Measurements from ENCODE around the gene TP53RK. TPM values are rescaled to one million over a fixed set of nuclear protein-coding genes. Genes with fewer than 3 reads are reported as not detected.

The TP53RK gene
- total and polyA plus RNA-seq, 4 donors, result 4.7 to 12.8 (median 6.8) TPM

GRCh38 chr20:46649965-46650542, 39.2 kb downstream of the TP53RK start:
- TF ChIP-seq, protein P1, sequence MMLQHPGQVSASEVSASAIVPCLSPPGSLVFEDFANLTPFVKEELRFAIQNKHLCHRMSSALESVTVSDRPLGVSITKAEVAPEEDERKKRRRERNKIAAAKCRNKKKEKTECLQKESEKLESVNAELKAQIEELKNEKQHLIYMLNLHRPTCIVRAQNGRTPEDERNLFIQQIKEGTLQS (IDR thresholded peaks at IDR 0.05), result no peak
- TF ChIP-seq JUND (IDR thresholded peaks at IDR 0.05), result no peak
- TF ChIP-seq YY1 (IDR thresholded peaks at IDR 0.05), result no peak
- no peak for TF ChIP-seq EGR1 (IDR thresholded peaks at IDR 0.05; ENCODE audit: low read depth in 2 of 2)
- no peak for TF ChIP-seq FOXA1 (IDR thresholded peaks at IDR 0.05)
- TF ChIP-seq RAD21 (IDR thresholded peaks at IDR 0.05), result no peak
- TF ChIP-seq RXRA (IDR thresholded peaks at IDR 0.05), result no peak
- no peak for TF ChIP-seq TAF1 (conservative IDR thresholded peaks at IDR 0.05)
- no peak for TF ChIP-seq SP1 (IDR thresholded peaks at IDR 0.05)
- TF ChIP-seq HNF4A (conservative IDR thresholded peaks at IDR 0.05), result no peak
- no peak for TF ChIP-seq GABPA (IDR thresholded peaks at IDR 0.05 in 1 of 2, conservative IDR thresholded peaks at IDR 0.05 in 1 of 2)
- TF ChIP-seq, protein P2, sequence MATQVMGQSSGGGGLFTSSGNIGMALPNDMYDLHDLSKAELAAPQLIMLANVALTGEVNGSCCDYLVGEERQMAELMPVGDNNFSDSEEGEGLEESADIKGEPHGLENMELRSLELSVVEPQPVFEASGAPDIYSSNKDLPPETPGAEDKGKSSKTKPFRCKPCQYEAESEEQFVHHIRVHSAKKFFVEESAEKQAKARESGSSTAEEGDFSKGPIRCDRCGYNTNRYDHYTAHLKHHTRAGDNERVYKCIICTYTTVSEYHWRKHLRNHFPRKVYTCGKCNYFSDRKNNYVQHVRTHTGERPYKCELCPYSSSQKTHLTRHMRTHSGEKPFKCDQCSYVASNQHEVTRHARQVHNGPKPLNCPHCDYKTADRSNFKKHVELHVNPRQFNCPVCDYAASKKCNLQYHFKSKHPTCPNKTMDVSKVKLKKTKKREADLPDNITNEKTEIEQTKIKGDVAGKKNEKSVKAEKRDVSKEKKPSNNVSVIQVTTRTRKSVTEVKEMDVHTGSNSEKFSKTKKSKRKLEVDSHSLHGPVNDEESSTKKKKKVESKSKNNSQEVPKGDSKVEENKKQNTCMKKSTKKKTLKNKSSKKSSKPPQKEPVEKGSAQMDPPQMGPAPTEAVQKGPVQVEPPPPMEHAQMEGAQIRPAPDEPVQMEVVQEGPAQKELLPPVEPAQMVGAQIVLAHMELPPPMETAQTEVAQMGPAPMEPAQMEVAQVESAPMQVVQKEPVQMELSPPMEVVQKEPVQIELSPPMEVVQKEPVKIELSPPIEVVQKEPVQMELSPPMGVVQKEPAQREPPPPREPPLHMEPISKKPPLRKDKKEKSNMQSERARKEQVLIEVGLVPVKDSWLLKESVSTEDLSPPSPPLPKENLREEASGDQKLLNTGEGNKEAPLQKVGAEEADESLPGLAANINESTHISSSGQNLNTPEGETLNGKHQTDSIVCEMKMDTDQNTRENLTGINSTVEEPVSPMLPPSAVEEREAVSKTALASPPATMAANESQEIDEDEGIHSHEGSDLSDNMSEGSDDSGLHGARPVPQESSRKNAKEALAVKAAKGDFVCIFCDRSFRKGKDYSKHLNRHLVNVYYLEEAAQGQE (IDR thresholded peaks at IDR 0.05), result no peak
- TF ChIP-seq HNF4G (IDR thresholded peaks at IDR 0.05), result no peak
- TF ChIP-seq FOXA2 (IDR thresholded peaks at IDR 0.05), result no peak
- no peak for TF ChIP-seq ZBTB33 (IDR thresholded peaks at IDR 0.05)
- no peak for TF ChIP-seq MAX (IDR thresholded peaks at IDR 0.05)
- TF ChIP-seq, protein P3, sequence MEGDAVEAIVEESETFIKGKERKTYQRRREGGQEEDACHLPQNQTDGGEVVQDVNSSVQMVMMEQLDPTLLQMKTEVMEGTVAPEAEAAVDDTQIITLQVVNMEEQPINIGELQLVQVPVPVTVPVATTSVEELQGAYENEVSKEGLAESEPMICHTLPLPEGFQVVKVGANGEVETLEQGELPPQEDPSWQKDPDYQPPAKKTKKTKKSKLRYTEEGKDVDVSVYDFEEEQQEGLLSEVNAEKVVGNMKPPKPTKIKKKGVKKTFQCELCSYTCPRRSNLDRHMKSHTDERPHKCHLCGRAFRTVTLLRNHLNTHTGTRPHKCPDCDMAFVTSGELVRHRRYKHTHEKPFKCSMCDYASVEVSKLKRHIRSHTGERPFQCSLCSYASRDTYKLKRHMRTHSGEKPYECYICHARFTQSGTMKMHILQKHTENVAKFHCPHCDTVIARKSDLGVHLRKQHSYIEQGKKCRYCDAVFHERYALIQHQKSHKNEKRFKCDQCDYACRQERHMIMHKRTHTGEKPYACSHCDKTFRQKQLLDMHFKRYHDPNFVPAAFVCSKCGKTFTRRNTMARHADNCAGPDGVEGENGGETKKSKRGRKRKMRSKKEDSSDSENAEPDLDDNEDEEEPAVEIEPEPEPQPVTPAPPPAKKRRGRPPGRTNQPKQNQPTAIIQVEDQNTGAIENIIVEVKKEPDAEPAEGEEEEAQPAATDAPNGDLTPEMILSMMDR (IDR thresholded peaks at IDR 0.05; ENCODE audit: low read depth, low read length, missing input control), result no peak
- no peak for TF ChIP-seq NR2F2 (IDR thresholded peaks at IDR 0.05)
- no peaks in the 10 kb centered on the region for H3K27me3 ChIP-seq (ENCODE audit: control insufficient read depth in 4 of 4, insufficient read depth in 4 of 4, low read length in 3 of 4)
- H3K9ac ChIP-seq (ENCODE audit: low read depth in 1 of 2, low read length in 2 of 2), result no peak overlapping the region
- 93% methylated on average over 9 of the region's 9 CpGs for WGBS
- no peaks in the 10 kb centered on the region for H3K36me3 ChIP-seq (ENCODE audit: control insufficient read depth in 4 of 4, insufficient read depth in 3 of 4, low read depth in 1 of 4, low read length in 3 of 4)
- DNase-seq (ENCODE audit: low spot score), result peak; percentile 2
- H3K9me3 ChIP-seq (ENCODE audit: control insufficient read depth in 4 of 4, low read length in 3 of 4), result no peaks in the 10 kb centered on the region
- peaks cover 0 to 7% (median 0%) of the 10 kb centered on the region in 4 donors for H3K4me1 ChIP-seq (ENCODE audit: control insufficient read depth in 4 of 4, insufficient read depth in 4 of 4, low read length in 3 of 4)
- no peak overlapping the region for H3K4me3 ChIP-seq (ENCODE audit: low read depth in 1 of 3, low read length in 3 of 3)
- H3K27ac ChIP-seq (ENCODE audit: low read depth in 1 of 2, low read length in 2 of 2), result no peak overlapping the region
